Peyer's patch (tissue), 4 donors: ENCODE results near the gene PLXNC1. TPM values are rescaled to one million over a fixed set of nuclear protein-coding genes. Genes with fewer than 3 reads are reported as not detected.

ENCODE experiments used
- DNase-seq, 3 donors: peaks; one replicate each; pipeline ENCODE4 v3.0.0-alpha.2; 2017 to 2019
- H3K27ac ChIP-seq, 4 donors: fragments of 200-600 bp; sonication (generic); one replicate each; pipeline ENCODE4 v1.5.1; 2016 to 2019
- H3K27me3 ChIP-seq, 2 donors: fragments of 200-600 bp; sonication (generic); one replicate each; pipeline ENCODE4 v1.5.1; 2019
- H3K36me3 ChIP-seq, 3 donors: fragments of 200-600 bp; sonication (generic); one replicate each; pipeline ENCODE4 v1.5.1; 2016 to 2019
- H3K4me1 ChIP-seq, 4 donors: fragments of 200-600 bp; sonication (generic); one replicate each; pipeline ENCODE4 v1.5.1; 2016 to 2019
- H3K4me3 ChIP-seq, 4 donors: fragments of 200-600 bp; sonication (generic); 1 replicate in 3 of 4; 2 replicates in 1 of 4; pipeline ENCODE4 v1.5.1; 2016 to 2019; ENCODE audit warnings: mild to moderate bottlenecking in 1 of 4
- H3K9me3 ChIP-seq, 4 donors: fragments of 200-600 bp; sonication (generic); one replicate each; pipeline ENCODE4 v1.5.1; 2016 to 2019; ENCODE audit warnings: mild to moderate bottlenecking in 1 of 4
- POLR2A ChIP-seq, 2 donors: fragments of 450-650 bp; IDR thresholded peaks; one replicate each; pipeline ENCODE4 v1.5.1; 2017; ENCODE audit warnings: antibody characterized with exemption in 2 of 2, mild to moderate bottlenecking in 2 of 2, moderate library complexity in 2 of 2
- total RNA-seq, 4 donors: library from RNA; depleted of rRNA; stranded (reverse); fragments of >200 nt; gene quantifications; one replicate each; pipeline ENCODE4 v1.1.0, GENCODE V29; 2016
- TF ChIP-seq, protein P1 (sequence below), 6 experiments: fragments of 450-650 bp in 4 of 6; fragments of 200-600 bp in 2 of 6; sonication (generic) in 1 of 6; IDR thresholded peaks; one replicate each; pipeline ENCODE4 v1.5.1; 2017 to 2019; ENCODE audit warnings: antibody characterized with exemption in 6 of 6, mild to moderate bottlenecking in 3 of 6, moderate library complexity in 1 of 6

Gene PLXNC1
- total RNA-seq, 4 donors from 2014 or later: 0.88 to 21.5 (median 5.1) TPM

DNA sequence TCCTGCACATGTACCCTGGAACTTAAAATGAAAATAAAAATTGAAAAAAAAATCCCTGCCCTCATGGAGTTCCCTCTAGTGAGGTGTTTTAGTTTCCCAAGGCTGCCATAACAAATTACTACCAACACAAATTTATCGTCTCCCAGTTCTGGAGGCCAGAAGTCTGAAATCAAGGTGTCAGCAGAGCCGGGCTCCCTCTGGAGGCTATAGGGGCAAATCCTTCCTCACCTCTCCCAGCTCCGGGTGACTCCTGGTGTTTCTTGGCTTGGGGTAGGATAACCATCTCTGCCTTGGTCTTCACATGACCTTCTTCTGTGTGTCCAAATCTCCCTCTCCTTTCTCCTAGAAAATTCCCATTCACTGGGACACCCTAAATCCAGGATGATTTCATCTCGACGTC, 50.1 kb downstream of the PLXNC1 start:
- Histone ChIP-seq H3K36me3 (no peaks in the 10 kb centered on the region), H3K4me1 (peaks cover 0 to 4% (median 0%) of the 10 kb centered on the region in 4 donors), H3K4me3 (no peak overlapping the region), H3K27me3 (no peaks in the 10 kb centered on the region), H3K27ac (no peak overlapping the region), H3K9me3 (no peaks in the 10 kb centered on the region)
- no peak for TF ChIP-seq POLR2A (IDR thresholded peaks at IDR 0.05)
- TF ChIP-seq, protein P1, sequence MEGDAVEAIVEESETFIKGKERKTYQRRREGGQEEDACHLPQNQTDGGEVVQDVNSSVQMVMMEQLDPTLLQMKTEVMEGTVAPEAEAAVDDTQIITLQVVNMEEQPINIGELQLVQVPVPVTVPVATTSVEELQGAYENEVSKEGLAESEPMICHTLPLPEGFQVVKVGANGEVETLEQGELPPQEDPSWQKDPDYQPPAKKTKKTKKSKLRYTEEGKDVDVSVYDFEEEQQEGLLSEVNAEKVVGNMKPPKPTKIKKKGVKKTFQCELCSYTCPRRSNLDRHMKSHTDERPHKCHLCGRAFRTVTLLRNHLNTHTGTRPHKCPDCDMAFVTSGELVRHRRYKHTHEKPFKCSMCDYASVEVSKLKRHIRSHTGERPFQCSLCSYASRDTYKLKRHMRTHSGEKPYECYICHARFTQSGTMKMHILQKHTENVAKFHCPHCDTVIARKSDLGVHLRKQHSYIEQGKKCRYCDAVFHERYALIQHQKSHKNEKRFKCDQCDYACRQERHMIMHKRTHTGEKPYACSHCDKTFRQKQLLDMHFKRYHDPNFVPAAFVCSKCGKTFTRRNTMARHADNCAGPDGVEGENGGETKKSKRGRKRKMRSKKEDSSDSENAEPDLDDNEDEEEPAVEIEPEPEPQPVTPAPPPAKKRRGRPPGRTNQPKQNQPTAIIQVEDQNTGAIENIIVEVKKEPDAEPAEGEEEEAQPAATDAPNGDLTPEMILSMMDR (IDR thresholded peaks at IDR 0.05): peak in 4 of 6 experiments; percentile 6 to 49 (median 36)
- no peak for DNase-seq

DNA sequence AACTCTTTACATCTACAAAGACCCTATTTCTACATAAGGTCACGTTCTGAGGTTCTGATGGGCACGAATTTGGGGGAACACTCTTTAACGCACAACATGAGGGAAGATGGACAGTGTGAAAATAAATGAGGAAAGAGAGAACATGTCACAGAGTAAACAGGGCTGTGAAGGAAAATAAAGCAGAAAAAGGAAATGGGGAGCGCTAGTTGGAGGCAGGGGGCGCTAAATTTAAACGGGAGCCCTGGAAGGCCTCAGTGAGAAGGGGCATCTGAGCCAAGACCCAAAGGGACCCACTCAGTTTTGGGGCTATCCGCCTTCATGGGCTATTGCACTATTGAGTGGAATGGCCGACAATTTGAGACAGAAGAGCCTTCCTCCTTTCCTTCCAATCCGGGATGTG, 50.5 kb downstream of the PLXNC1 start:
- H3K27me3 ChIP-seq: no peaks in the 10 kb centered on the region

DNA sequence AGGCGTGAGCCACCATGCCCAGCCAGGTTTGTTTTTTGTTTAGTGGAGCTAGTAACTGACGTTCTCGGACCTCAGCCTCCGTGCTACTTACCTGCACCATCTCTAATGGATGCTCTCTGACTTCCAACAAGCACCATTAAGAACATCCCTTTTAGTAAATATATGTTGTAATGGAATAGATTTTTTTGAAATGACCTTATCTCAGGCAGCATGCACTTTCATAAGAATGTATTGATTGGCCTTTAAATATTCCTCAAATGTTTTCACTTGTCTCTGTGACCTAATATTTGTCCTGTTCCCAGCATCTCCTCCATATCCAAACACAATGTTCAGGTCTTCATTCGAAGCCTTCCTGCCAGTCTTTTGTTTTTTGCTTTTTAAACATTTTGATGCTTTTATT, 51.7 kb downstream of the PLXNC1 start:
- no peak for DNase-seq
- Histone ChIP-seq H3K4me1 (peaks cover 0 to 4% (median under 1%) of the 10 kb centered on the region in 4 donors), H3K9me3 (no peaks in the 10 kb centered on the region), H3K4me3 (no peak overlapping the region), H3K27ac (no peak overlapping the region), H3K27me3 (no peaks in the 10 kb centered on the region), H3K36me3 (no peaks in the 10 kb centered on the region)
- TF ChIP-seq POLR2A (IDR thresholded peaks at IDR 0.05): no peak
- TF ChIP-seq, protein P1 (IDR thresholded peaks at IDR 0.05): no peak

More for the DNA sequence above, 50.5 kb downstream of the PLXNC1 start:
- Histone ChIP-seq H3K36me3 (no peaks in the 10 kb centered on the region), H3K4me1 (peaks cover 0 to 4% (median 0%) of the 10 kb centered on the region in 4 donors), H3K9me3 (no peaks in the 10 kb centered on the region), H3K4me3 (no peak overlapping the region), H3K27ac (no peak overlapping the region)
- no peak for DNase-seq
- TF ChIP-seq, protein P1 (IDR thresholded peaks at IDR 0.05): no peak
- TF ChIP-seq POLR2A (IDR thresholded peaks at IDR 0.05): no peak

DNA sequence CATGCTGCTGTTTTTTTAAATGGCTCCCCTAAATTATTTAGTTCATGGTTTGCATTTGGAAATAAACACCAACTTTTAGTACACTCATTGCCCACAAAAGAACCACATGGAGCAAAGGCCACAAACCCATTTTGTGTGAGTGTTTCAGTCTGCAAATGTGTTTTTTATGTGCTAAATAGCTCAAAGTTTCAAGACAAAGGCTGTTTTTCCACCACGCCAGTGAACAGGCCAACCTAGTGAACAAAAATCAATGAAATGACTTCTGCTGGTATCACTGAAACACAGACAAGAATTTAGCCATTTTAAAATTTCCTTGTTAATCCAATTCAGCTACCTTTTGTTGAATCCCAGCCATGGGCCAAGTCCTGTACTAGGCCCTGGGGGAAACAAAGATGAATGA, 52.3 kb downstream of the PLXNC1 start:
- Histone ChIP-seq H3K4me1 (peaks cover 0 to 8% (median 4%) of the 10 kb centered on the region in 4 donors), H3K9me3 (no peaks in the 10 kb centered on the region), H3K27me3 (no peaks in the 10 kb centered on the region), H3K36me3 (no peaks in the 10 kb centered on the region), H3K4me3 (no peak overlapping the region), H3K27ac (no peak overlapping the region)
- no peak for DNase-seq
- TF ChIP-seq POLR2A (IDR thresholded peaks at IDR 0.05): no peak
- TF ChIP-seq, protein P1 (IDR thresholded peaks at IDR 0.05): no peak

DNA sequence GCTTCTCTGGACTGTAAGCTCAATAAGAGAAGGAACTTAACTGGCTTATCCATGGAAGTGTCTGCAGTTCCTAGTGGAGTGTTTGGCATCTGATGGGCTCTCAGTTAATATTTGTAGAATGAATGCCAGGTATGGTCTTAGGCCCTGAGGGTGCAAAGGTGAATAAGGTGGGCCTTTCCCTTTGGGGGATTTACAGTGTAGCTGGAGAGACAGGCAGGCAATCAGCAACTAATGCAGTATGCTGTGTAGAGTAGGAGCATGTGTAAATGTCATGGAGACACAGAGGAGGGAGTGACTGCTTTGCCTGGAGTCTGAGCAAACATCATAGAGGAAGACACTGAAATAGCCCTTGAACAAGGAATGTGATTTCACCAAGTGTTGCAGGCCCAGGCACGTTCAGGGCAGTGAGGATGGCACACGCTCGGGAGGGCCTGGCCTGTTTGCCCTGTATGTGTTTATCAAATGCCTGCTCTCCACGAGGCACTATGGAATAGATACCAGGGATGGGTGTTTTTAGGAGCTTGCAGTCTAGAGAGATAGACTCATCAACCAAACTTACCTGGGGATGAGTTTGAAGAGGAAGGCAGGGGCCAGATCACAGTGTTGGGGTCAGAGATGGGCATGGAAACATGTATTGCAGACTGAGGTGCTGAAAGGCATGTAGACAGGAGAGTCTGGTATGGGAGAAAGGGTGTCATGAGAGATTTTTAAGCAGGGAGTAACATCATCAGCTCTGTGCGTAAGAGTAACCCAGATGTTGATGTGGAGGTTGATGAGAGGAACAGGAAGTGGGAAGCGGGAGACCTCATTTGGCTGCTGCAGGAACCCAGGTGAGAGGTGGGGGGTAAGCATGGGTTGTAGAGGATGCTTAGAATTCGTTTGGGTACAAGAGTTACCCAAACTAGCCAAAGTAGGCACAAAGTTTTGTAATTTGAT, 54.1 kb downstream of the PLXNC1 start:
- no peak overlapping the region for H3K27ac ChIP-seq
- H3K9me3 ChIP-seq: no peaks in the 10 kb centered on the region
- TF ChIP-seq, protein P1 (IDR thresholded peaks at IDR 0.05): no peak
- TF ChIP-seq POLR2A (IDR thresholded peaks at IDR 0.05): no peak
- DNase-seq: no peak
- H3K4me3 ChIP-seq: no peak overlapping the region
- no peaks in the 10 kb centered on the region for H3K27me3 ChIP-seq
- peaks cover 0 to 18% (median 8%) of the 10 kb centered on the region in 4 donors for H3K4me1 ChIP-seq
- H3K36me3 ChIP-seq: no peaks in the 10 kb centered on the region
